Type B pancreatic cell (in vitro differentiated cells): ENCODE results near the gene IKBKG. TPM values are rescaled to one million over a fixed set of nuclear protein-coding genes. Genes with fewer than 3 reads are reported as not detected.

ENCODE experiments used
- DNase-seq: peaks from one replicate; pipeline ENCODE4 v3.0.0; 2021; ENCODE audit warnings: mixed read lengths; ENCODE audit not compliant: unreplicated experiment; ENCODE audit errors: extremely low spot score
- H3K27ac Mint-ChIP-seq: 2 replicates; pipeline ENCODE4 v1.8.0; 2021; ENCODE audit warnings: mild to moderate bottlenecking, mixed read lengths
- H3K27me3 Mint-ChIP-seq: 2 replicates; pipeline ENCODE4 v1.8.0; 2021; ENCODE audit warnings: mixed read lengths
- H3K36me3 Mint-ChIP-seq: 2 replicates; pipeline ENCODE4 v1.8.0; 2021; ENCODE audit warnings: mixed read lengths
- H3K4me1 Mint-ChIP-seq: one replicate; pipeline ENCODE4 v1.8.0; 2021; ENCODE audit warnings: mixed read lengths; ENCODE audit not compliant: unreplicated experiment
- H3K4me3 Mint-ChIP-seq: 2 replicates; pipeline ENCODE4 v1.8.0; 2021; ENCODE audit warnings: mild to moderate bottlenecking, mixed read lengths
- H3K9me3 Mint-ChIP-seq: 2 replicates; pipeline ENCODE4 v1.8.0; 2021; ENCODE audit warnings: mixed read lengths
- CTCF ChIP-seq: fragments of 200-600 bp; sonication (generic); conservative IDR thresholded peaks from 2 replicates; pipeline ENCODE4 v1.5.0; 2021; ENCODE audit warnings: antibody characterized with exemption, mild to moderate bottlenecking
- total RNA-seq: library from RNA; stranded (reverse); gene quantifications from 2 replicates; pipeline ENCODE4 v1.2.1, GENCODE V29; 2021; ENCODE audit warnings: low replicate concordance

The IKBKG gene
- total RNA-seq, 1 donor from 2014 or later = 14.6 TPM

DNA sequence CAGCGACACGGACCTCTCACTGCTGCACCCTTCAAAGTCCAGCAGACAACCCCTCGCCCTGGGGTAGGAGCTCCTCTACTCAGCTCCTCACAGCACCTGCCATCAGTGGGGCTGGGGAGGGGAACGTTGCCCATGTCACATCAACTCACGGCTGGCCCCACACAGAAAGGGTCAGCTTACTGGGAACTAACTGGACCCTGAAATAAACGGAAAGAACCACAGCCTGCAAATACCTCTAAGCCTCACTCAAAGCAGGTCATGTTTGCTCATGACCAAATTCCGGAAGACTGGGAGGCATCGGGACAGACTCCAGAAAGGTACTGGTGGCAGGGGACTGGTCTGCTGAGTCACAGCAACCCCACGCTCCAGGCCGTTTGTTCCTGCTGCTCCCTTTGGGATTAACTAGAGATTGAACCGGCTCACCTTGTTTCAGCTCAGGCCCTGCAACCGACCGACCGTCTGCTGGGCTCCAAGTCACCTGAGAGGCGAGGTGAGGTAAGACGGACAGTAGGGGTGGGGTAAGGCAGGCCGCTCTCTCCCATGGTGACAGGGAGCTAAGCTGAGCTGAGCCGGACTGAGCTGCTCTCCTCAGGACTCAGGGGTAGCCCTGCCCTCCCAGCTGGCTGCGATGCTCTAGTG lies 6.4 kb upstream of the IKBKG start:
- Mint-ChIP-seq H3K27me3 (no peaks in the 10 kb centered on the region), H3K9me3 (no peaks in the 10 kb centered on the region), H3K4me1 (peaks cover 7% of the 10 kb centered on the region), H3K36me3 (no peaks in the 10 kb centered on the region), H3K27ac (peak overlapping the region; percentile 48), H3K4me3 (no peak overlapping the region)
- DNase-seq = no peak
- no peak for TF ChIP-seq CTCF

- Mint-ChIP-seq H3K36me3 (no peaks in the 10 kb centered on the region), H3K27ac (peak overlapping the region; percentile 48), H3K4me1 (peaks cover 10% of the 10 kb centered on the region), H3K4me3 (no peak overlapping the region), H3K27me3 (no peaks in the 10 kb centered on the region), H3K9me3 (no peaks in the 10 kb centered on the region)
- no peak for TF ChIP-seq CTCF
- DNase-seq = no peak
These were observed 5.9 kb upstream of the IKBKG start for GRCh38 chrX:154541589-154541895.

DNA sequence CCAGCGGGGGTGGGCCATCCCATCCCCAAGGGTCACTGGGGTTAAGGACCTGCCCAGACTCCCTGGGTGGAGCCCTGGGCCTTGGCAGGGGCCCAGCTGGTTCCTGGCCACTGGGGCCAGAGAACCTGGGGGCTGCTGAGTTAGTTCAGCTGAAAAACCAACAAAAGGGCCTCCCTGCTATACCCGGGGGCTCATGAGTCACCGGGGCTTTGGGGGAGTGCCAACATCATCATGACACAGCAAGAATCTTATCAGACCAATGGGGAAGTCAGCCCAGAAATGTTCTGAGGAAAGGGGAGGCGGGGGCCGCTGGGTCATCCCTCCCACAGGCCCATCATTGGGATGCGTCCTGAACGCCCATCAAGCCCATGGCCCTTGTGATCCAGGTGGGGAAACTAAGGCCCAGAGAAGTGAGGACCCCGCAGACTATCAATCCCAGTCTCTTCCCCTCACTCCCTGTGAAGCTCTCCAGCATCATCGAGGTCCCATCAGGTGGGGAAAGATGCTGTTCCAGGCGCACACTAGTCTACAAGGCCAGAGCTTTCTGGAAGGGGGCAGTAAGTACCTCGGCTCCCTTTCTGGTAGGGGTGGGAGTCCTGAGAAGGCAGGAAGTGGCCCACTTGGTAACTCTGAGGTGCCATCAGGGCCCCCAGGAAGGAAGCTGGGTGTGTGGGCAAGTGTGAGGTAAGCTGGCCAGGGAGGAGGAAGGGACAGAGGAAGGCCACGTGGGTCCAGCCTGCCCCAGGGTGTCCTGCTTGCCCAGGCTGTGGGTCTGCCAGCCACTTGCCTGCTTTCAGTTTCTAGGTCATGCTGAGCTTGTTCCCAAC lies 5.3 kb upstream of the IKBKG start:
- no peaks in the 10 kb centered on the region for H3K9me3 Mint-ChIP-seq
- TF ChIP-seq CTCF = no peak
- DNase-seq = no peak
- H3K27me3 Mint-ChIP-seq = no peaks in the 10 kb centered on the region
- H3K4me1 Mint-ChIP-seq = peaks cover 10% of the 10 kb centered on the region
- H3K4me3 Mint-ChIP-seq = no peak overlapping the region
- no peak overlapping the region for H3K27ac Mint-ChIP-seq
- H3K36me3 Mint-ChIP-seq = no peaks in the 10 kb centered on the region

GRCh38 chrX:154542723-154543424 lies 4.5 kb upstream of the IKBKG start:
- TF ChIP-seq CTCF = no peak
- H3K4me1 Mint-ChIP-seq = peaks cover 10% of the 10 kb centered on the region
- no peak overlapping the region for H3K27ac Mint-ChIP-seq
- no peaks in the 10 kb centered on the region for H3K9me3 Mint-ChIP-seq
- no peaks in the 10 kb centered on the region for H3K27me3 Mint-ChIP-seq
- peaks cover 1% of the 10 kb centered on the region for H3K36me3 Mint-ChIP-seq
- DNase-seq = no peak
- no peak overlapping the region for H3K4me3 Mint-ChIP-seq

GRCh38 chrX:154545673-154546274 lies 1.6 kb upstream of the IKBKG start:
- peak overlapping the region; percentile 85 for H3K4me3 Mint-ChIP-seq
- peaks cover 9% of the 10 kb centered on the region for H3K4me1 Mint-ChIP-seq
- no peak for TF ChIP-seq CTCF
- no peaks in the 10 kb centered on the region for H3K27me3 Mint-ChIP-seq
- no peak overlapping the region for H3K27ac Mint-ChIP-seq
- DNase-seq = no peak
- H3K36me3 Mint-ChIP-seq = peaks cover 15% of the 10 kb centered on the region
- H3K9me3 Mint-ChIP-seq = no peaks in the 10 kb centered on the region
